Right lobe of liver (tissue), 6 donors: ENCODE results near the gene DSP. TPM values are rescaled to one million over a fixed set of nuclear protein-coding genes. Genes with fewer than 3 reads are reported as not detected.

Experiments
- ATAC-seq, 4 donors: fragments of 200-7000 bp; cut with Tn5 transposase; one replicate each; pipeline ENCODE4 v1.9.1; 2020; ENCODE audit warnings: mild to moderate bottlenecking in 4 of 4, moderate library complexity in 4 of 4
- DNase-seq, 3 donors: peaks; one replicate each; pipeline ENCODE4 v3.0.0-alpha.2; 2020
- H3K27ac ChIP-seq, 3 donors: fragments of 200-600 bp; one replicate each; pipeline ENCODE4 v1.8.0; 2022
- H3K27me3 ChIP-seq, 2 donors: fragments of 200-600 bp; one replicate each; pipeline ENCODE4 v1.8.0; 2022
- H3K36me3 ChIP-seq, 4 donors: fragments of 200-600 bp; sonication (generic) in 1 of 4; one replicate each; pipeline versions ENCODE4 v1.5.1 to v1.8.0; 2017 to 2022; ENCODE audit warnings: control low read depth in 1 of 4
- H3K4me1 ChIP-seq, 4 donors: fragments of 200-600 bp; sonication (generic) in 1 of 4; one replicate each; pipeline versions ENCODE4 v1.5.1 to v1.8.0; 2017 to 2022; ENCODE audit warnings: control low read depth in 1 of 4
- H3K4me3 ChIP-seq, 3 donors: fragments of 200-600 bp; one replicate each; pipeline ENCODE4 v1.8.0; 2022
- H3K9me3 ChIP-seq, 4 donors: fragments of 200-600 bp; sonication (generic) in 1 of 4; one replicate each; pipeline versions ENCODE4 v1.5.1 to v1.8.0; 2017 to 2022; ENCODE audit warnings: control low read depth in 1 of 4
- CTCF ChIP-seq, 4 donors: fragments of 200-600 bp in 3 of 4; fragments of 450-650 bp in 1 of 4; IDR thresholded peaks; one replicate each; pipeline versions ENCODE4 v1.5.1 to v1.8.0; 2016 to 2022; ENCODE audit warnings: antibody characterized with exemption in 4 of 4, mild to moderate bottlenecking in 2 of 4
- POLR2A ChIP-seq: fragments of 450-650 bp; IDR thresholded peaks from one replicate; pipeline ENCODE4 v1.6.1; 2017; ENCODE audit warnings: antibody characterized with exemption, mild to moderate bottlenecking
- WGBS: methylation state at CpG from one replicate; pipeline ENCODE4 v1.1.6; 2018; ENCODE audit warnings: low coverage, low lambda C conversion rate; ENCODE audit not compliant: insufficient coverage; ENCODE audit errors: missing lambda C conversion rate; 5-methylcytosine and 5-hydroxymethylcytosine counted together
- intact Hi-C, 2 donors: fragments of 100-400 bp; cut with DNase I; formaldehyde crosslinking; loops; one replicate each; pipeline versions ENCODE4 v1.11.2 to v1.14.1; 2022
- total RNA-seq, 6 experiments: library from RNA; depleted of rRNA in 2 of 6; stranded (reverse); fragments of >200 nt in 2 of 6; fragmentation: NEBNext Ultra II Directional in 3 of 6; extraction: Animal tissue kit (Norgen Biotek cat#: 25700) in 3 of 6; gene quantifications; one replicate each; pipeline versions ENCODE4 v1.1.0 to v1.2.4, GENCODE V29; 2016 to 2023
- donor health status: DM: no; HTN: yes; CAD: no.
- donor health status: DM: no; HTN: no; CAD: no.
- donor health status: DM: no; HTN: no; CAD: no.
- donor health status: DM: no; HTN: yes; CAD: no.
- donor health status: DM: no; HTN: yes; CAD: no.

The DSP gene
- total RNA-seq, 6 experiments from 2014 or later: 64.6 to 94.2 (median 82.1) TPM

- Histone ChIP-seq H3K4me1 (peaks cover 0 to 14% (median 6%) of the 10 kb centered on the region in 4 donors), H3K9me3 (no peaks in the 10 kb centered on the region), H3K27me3 (no peaks in the 10 kb centered on the region), H3K27ac (no peak overlapping the region), H3K4me3 (no peak overlapping the region), H3K36me3 (peaks cover 0 to 78% (median 37%) of the 10 kb centered on the region in 4 donors)
- TF ChIP-seq CTCF (IDR thresholded peaks at IDR 0.05): no peak
- no peak for TF ChIP-seq POLR2A
- WGBS: 81% methylated on average over 13 of the region's 13 CpGs
- intact Hi-C loops: no loop called here
- DNase-seq: no peak
- ATAC-seq: peak; percentile 11 to 31 (median 16)
Observed at GRCh38 chr6:7580537-7580926, 39.1 kb downstream of the DSP start.

- peak; percentile 73 to 89 (median 84) for ATAC-seq
- H3K4me3 ChIP-seq: no peak overlapping the region
- TF ChIP-seq CTCF (IDR thresholded peaks at IDR 0.05): no peak
- TF ChIP-seq POLR2A: no peak
- 46% methylated on average over 13 of the region's 14 CpGs for WGBS
- H3K36me3 ChIP-seq: peaks cover 0 to 73% (median 34%) of the 10 kb centered on the region in 4 donors
- no peak for DNase-seq
- no peak overlapping the region for H3K27ac ChIP-seq
- H3K9me3 ChIP-seq: no peaks in the 10 kb centered on the region
- intact Hi-C loops: no loop called here
- no peaks in the 10 kb centered on the region for H3K27me3 ChIP-seq
- peaks cover 0 to 14% (median 6%) of the 10 kb centered on the region in 4 donors for H3K4me1 ChIP-seq
Observed at GRCh38 chr6:7580927-7581618, 39.6 kb downstream of the DSP start.

GRCh38 chr6:7585287-7585930 lies 43.9 kb downstream of the DSP start:
- H3K27ac ChIP-seq: no peak overlapping the region
- TF ChIP-seq POLR2A: no peak
- no peak for TF ChIP-seq CTCF (IDR thresholded peaks at IDR 0.05)
- ATAC-seq: no peak
- 98% methylated on average over 14 of the region's 28 CpGs for WGBS
- H3K4me3 ChIP-seq: no peak overlapping the region
- intact Hi-C loops: no loop called here
- no peaks in the 10 kb centered on the region for H3K9me3 ChIP-seq
- no peak for DNase-seq
- peaks cover 0 to 39% (median 11%) of the 10 kb centered on the region in 4 donors for H3K36me3 ChIP-seq
- no peaks in the 10 kb centered on the region for H3K27me3 ChIP-seq
- peaks cover 0 to 20% (median 6%) of the 10 kb centered on the region in 4 donors for H3K4me1 ChIP-seq

GRCh38 chr6:7587631-7588100 lies 46.2 kb downstream of the DSP start:
- Histone ChIP-seq H3K36me3 (peaks cover 0 to 24% (median 6%) of the 10 kb centered on the region in 4 donors), H3K4me1 (peaks cover 0 to 15% (median 0%) of the 10 kb centered on the region in 4 donors), H3K27ac (no peak overlapping the region), H3K9me3 (no peaks in the 10 kb centered on the region), H3K27me3 (no peaks in the 10 kb centered on the region), H3K4me3 (no peak overlapping the region)
- TF ChIP-seq POLR2A: no peak
- no peak for TF ChIP-seq CTCF (IDR thresholded peaks at IDR 0.05)
- no peak for DNase-seq
- intact Hi-C loops: no loop called here
- 82% methylated on average over 3 of the region's 3 CpGs for WGBS
- ATAC-seq: no peak
